GM12864 (cell line): ENCODE measurements around the gene PRICKLE2.

ENCODE experiments used
- DNase-seq: peaks from one replicate; pipeline ENCODE4 v3.0.0-alpha.2; 2011; ENCODE audit warnings: low read depth
- H3K4me3 ChIP-seq: 2 replicates; pipeline ENCODE4 v1.5.1; 2011; ENCODE audit warnings: mild to moderate bottlenecking, low read depth, low read length, control low read depth
- TF ChIP-seq, protein P1 (sequence below): IDR thresholded peaks from 2 replicates; pipeline ENCODE4 v1.5.1; 2011; ENCODE audit warnings: low read depth, mild to moderate bottlenecking, moderate library complexity, low read length, control low read depth, inconsistent platforms; ENCODE audit errors: missing control alignments

PRICKLE2 gene

DNA sequence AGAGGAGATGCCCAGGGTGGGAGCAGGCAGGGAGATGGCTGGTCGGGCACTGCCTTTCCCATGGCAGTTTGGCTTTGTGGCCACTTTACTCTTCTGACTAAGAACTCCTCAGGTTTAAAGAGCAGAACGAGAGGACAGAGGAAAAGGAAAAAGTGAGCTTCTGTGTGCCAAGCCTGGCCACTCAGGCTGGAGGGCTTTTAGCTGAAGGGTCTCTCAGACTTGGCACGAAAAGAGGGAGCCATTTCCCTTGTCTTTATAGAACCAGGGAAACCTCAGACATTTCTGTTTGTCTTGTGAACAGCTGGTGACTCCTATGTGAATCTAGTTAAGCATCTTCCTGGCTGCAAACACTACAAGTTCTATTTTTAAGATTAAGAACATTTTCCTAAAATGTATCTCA lies 178.7 kb downstream of the PRICKLE2 start:
- TF ChIP-seq, protein P1, sequence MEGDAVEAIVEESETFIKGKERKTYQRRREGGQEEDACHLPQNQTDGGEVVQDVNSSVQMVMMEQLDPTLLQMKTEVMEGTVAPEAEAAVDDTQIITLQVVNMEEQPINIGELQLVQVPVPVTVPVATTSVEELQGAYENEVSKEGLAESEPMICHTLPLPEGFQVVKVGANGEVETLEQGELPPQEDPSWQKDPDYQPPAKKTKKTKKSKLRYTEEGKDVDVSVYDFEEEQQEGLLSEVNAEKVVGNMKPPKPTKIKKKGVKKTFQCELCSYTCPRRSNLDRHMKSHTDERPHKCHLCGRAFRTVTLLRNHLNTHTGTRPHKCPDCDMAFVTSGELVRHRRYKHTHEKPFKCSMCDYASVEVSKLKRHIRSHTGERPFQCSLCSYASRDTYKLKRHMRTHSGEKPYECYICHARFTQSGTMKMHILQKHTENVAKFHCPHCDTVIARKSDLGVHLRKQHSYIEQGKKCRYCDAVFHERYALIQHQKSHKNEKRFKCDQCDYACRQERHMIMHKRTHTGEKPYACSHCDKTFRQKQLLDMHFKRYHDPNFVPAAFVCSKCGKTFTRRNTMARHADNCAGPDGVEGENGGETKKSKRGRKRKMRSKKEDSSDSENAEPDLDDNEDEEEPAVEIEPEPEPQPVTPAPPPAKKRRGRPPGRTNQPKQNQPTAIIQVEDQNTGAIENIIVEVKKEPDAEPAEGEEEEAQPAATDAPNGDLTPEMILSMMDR, result no peak
- no peak overlapping the region for H3K4me3 ChIP-seq
- no peak for DNase-seq

DNA sequence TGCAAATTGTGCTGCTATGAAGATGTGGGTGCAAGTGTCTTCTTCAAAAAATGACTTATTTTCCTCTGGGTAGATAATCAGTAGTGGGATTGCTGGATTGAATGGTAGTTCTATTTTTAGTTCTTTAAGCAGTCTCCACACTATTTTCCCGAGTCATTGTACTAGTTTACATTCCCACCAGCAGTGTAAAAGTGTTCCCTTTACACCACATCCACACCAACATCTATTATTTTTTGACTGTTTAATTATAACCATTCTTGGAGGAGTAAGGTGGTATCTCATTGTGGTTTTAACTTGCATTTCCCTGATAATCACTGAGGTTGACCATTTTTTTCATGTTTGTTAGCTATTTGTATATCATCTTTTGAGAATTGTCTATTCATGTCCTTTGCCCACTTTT lies 182.3 kb downstream of the PRICKLE2 start:
- TF ChIP-seq, protein P1, result no peak
- no peak for DNase-seq
- H3K4me3 ChIP-seq, result no peak overlapping the region
